IMR-90 (cell line): ENCODE results near the gene SRRM4. TPM values are rescaled to one million over a fixed set of nuclear protein-coding genes. Genes with fewer than 3 reads are reported as not detected.

ENCODE experiments used
- ATAC-seq: fragments of 200-7000 bp; cut with Tn5 transposase; 2 replicates; pipeline ENCODE4 v1.9.1; 2020; ENCODE audit warnings: low read depth, mild to moderate bottlenecking, moderate library complexity
- BruUV-seq: library from RNA; stranded (reverse); fragments of 400-500 nt; replicated peaks from 2 replicates; lab custom pipeline; 2021; lab: Mats Ljungman, UMichigan
- CTCF ChIA-PET: fragments of 300-600 bp; formaldehyde crosslinking; extraction: SDS; loops from one replicate; lab custom pipeline; 2021; ENCODE audit warnings: antibody characterized with exemption; lab: Yijun Ruan, JAX
- POLR2A ChIA-PET: fragments of 300-600 bp; sonication (Branson Sonifier 250); formaldehyde crosslinking; loops from one replicate; lab custom pipeline; 2022; ENCODE audit warnings: antibody characterized with exemption; ENCODE audit not compliant: unreplicated experiment; lab: Charles Lee
- DNase-seq: peaks from one replicate; pipeline ENCODE4 v3.0.0; 2013
- H2AFZ ChIP-seq: replicated peaks from 2 replicates; pipeline ENCODE3; 2013; ENCODE audit warnings: low read length, mild to moderate bottlenecking; ENCODE audit not compliant: poor library complexity
- H2AK5ac ChIP-seq: 2 replicates; pipeline ENCODE4 v1.6.1; 2013; ENCODE audit warnings: low read depth, low read length, inconsistent platforms
- H2AK9ac ChIP-seq: replicated peaks from 2 replicates; pipeline ENCODE3; 2013; ENCODE audit warnings: mild to moderate bottlenecking, low read depth, low read length, moderate library complexity; ENCODE audit not compliant: poor library complexity
- H2BK120ac ChIP-seq: 2 replicates; pipeline ENCODE4 v1.6.1; 2013; ENCODE audit warnings: low read depth, low read length, inconsistent platforms
- H2BK15ac ChIP-seq: 3 replicates; pipeline ENCODE4 v1.6.1; 2013; ENCODE audit warnings: low read depth, low read length, inconsistent platforms
- H2BK20ac ChIP-seq: 2 replicates; pipeline ENCODE4 v1.6.1; 2013; ENCODE audit warnings: low read depth, mild to moderate bottlenecking, inconsistent platforms, low read length, moderate library complexity
- H2BK5ac ChIP-seq: 2 replicates; pipeline ENCODE4 v1.6.1; 2013; ENCODE audit warnings: mild to moderate bottlenecking, low read depth, low read length, inconsistent platforms; ENCODE audit not compliant: poor library complexity, severe bottlenecking
- H3K14ac ChIP-seq: replicated peaks from 2 replicates; pipeline ENCODE4 v1.6.1; 2013; ENCODE audit warnings: low read depth, low read length, inconsistent platforms
- H3K18ac ChIP-seq: 2 replicates; pipeline ENCODE4 v1.6.1; 2013; ENCODE audit warnings: low read depth, low read length, control low read depth
- H3K23ac ChIP-seq: 2 replicates; pipeline ENCODE4 v1.6.1; 2013; ENCODE audit warnings: low read depth, low read length, inconsistent platforms
- H3K27ac ChIP-seq: 2 replicates; pipeline ENCODE4 v1.5.1; 2013; ENCODE audit warnings: mild to moderate bottlenecking, control low read depth, low read length; ENCODE audit not compliant: insufficient read depth
- H3K27me3 ChIP-seq: 2 replicates; pipeline ENCODE4 v1.6.1; 2013; ENCODE audit warnings: low read length; ENCODE audit not compliant: control insufficient read depth, insufficient read depth
- H3K36me3 ChIP-seq: 2 replicates; pipeline ENCODE4 v1.6.1; 2013; ENCODE audit warnings: low read length, mixed read lengths; ENCODE audit not compliant: control insufficient read depth, insufficient read depth
- H3K4ac ChIP-seq: 2 replicates; pipeline ENCODE4 v1.6.1; 2013; ENCODE audit warnings: low read depth, low read length, inconsistent platforms
- H3K4me1 ChIP-seq: 2 replicates; pipeline ENCODE4 v1.6.1; 2013; ENCODE audit warnings: low read length, mixed read lengths; ENCODE audit not compliant: control insufficient read depth, insufficient read depth
- H3K4me2 ChIP-seq: 2 replicates; pipeline ENCODE4 v1.6.1; 2013; ENCODE audit warnings: low read depth, mild to moderate bottlenecking, control low read depth, low read length, moderate library complexity
- H3K4me3 ChIP-seq: 2 replicates; pipeline ENCODE4 v1.5.1; 2013; ENCODE audit warnings: low read depth, mild to moderate bottlenecking, control low read depth, low read length, moderate library complexity; ENCODE audit not compliant: insufficient read depth
- H3K56ac ChIP-seq: 2 replicates; pipeline ENCODE4 v1.6.1; 2013; ENCODE audit warnings: low read length, inconsistent platforms; ENCODE audit not compliant: insufficient read depth; ENCODE audit errors: extremely low read depth
- H3K79me1 ChIP-seq, 2 experiments: 2 replicates each; pipeline ENCODE4 v1.6.1; 2013; ENCODE audit warnings: low read length in 2 of 2, inconsistent platforms in 1 of 2, low read depth in 1 of 2
- H3K9ac ChIP-seq: 2 replicates; pipeline ENCODE4 v1.6.1; 2013; ENCODE audit warnings: low read depth, low read length, control low read depth
- H3K9me1 ChIP-seq: 2 replicates; pipeline ENCODE4 v1.6.1; 2013; ENCODE audit warnings: low read length, inconsistent platforms; ENCODE audit not compliant: insufficient read depth
- H3K9me3 ChIP-seq: 2 replicates; pipeline ENCODE4 v1.6.1; 2013; ENCODE audit warnings: low read length; ENCODE audit not compliant: control insufficient read depth, insufficient read depth
- H4K20me1 ChIP-seq: 2 replicates; pipeline ENCODE4 v1.6.1; 2013; ENCODE audit warnings: low read length, inconsistent platforms; ENCODE audit not compliant: insufficient read depth
- H4K5ac ChIP-seq: 2 replicates; pipeline ENCODE4 v1.6.1; 2013; ENCODE audit warnings: mild to moderate bottlenecking, low read depth, low read length, control low read depth
- H4K8ac ChIP-seq, 2 experiments: 2 replicates each; pipeline ENCODE4 v1.6.1; 2013; ENCODE audit warnings: low read depth in 2 of 2, low read length in 2 of 2, control low read depth in 1 of 2, inconsistent platforms in 1 of 2
- H4K91ac ChIP-seq: 2 replicates; pipeline ENCODE4 v1.6.1; 2013; ENCODE audit warnings: low read depth, low read length, inconsistent platforms; ENCODE audit not compliant: insufficient read depth
- CHD1 ChIP-seq: IDR thresholded peaks from 2 replicates; pipeline ENCODE4 v1.6.1; 2012; ENCODE audit warnings: low read depth, low read length, improper control_type of control experiment
- FOS ChIP-seq: fragments of 150-350 bp; IDR thresholded peaks from 2 replicates; pipeline ENCODE4 v1.6.1; 2016; ENCODE audit warnings: low read depth, low read length
- MAFK ChIP-seq: IDR thresholded peaks from 2 replicates; pipeline ENCODE4 v1.6.1; 2012; ENCODE audit warnings: low read depth, low read length, improper control_type of control experiment
- MAZ ChIP-seq: IDR thresholded peaks from 2 replicates; pipeline ENCODE4 v1.6.1; 2012; ENCODE audit warnings: low read depth, mild to moderate bottlenecking, low read length, improper control_type of control experiment, moderate library complexity, borderline replicate concordance
- POLR2A ChIP-seq: IDR thresholded peaks from 2 replicates; pipeline ENCODE4 v1.6.1; 2012; ENCODE audit warnings: mild to moderate bottlenecking, low read depth, low read length
- RCOR1 ChIP-seq: IDR thresholded peaks from 2 replicates; pipeline ENCODE4 v1.6.1; 2012; ENCODE audit warnings: mild to moderate bottlenecking, low read length, improper control_type of control experiment; ENCODE audit not compliant: insufficient replicate concordance
- SMC3 ChIP-seq: fragments of 150-350 bp; IDR thresholded peaks from 2 replicates; pipeline ENCODE4 v1.6.1; 2016; ENCODE audit warnings: low read depth, mild to moderate bottlenecking, antibody characterized with exemption, low read length, moderate library complexity
- WGBS, 2 experiments: methylation state at CpG; one replicate each; pipeline versions ENCODE4 v1.1.5 to v1.1.7; 2013; ENCODE audit warnings: missing lambda C conversion rate in 2 of 2; ENCODE audit not compliant: insufficient read length in 1 of 2; ENCODE audit errors: extremely low coverage in 2 of 2; 5-methylcytosine and 5-hydroxymethylcytosine counted together
- dilution Hi-C: fragments of 300-500 bp; cut with HindIII; formaldehyde crosslinking; loops from one replicate; pipeline ENCODE4 v1.14.3; 2018; ENCODE audit warnings: low sequenced_read_pairs; ENCODE audit not compliant: unreplicated experiment
- in situ Hi-C: fragments of 300-500 bp; cut with MboI; formaldehyde crosslinking; loops from 3 replicates; pipeline ENCODE4 v1.14.3; 2019; ENCODE audit warnings: low sequenced_read_pairs, inconsistent platforms, mixed read lengths
- intact Hi-C: fragments of 100-400 bp; cut with micrococcal nuclease; formaldehyde crosslinking; loops from 2 replicates; pipeline ENCODE4 v1.10.0; 2022
- polyA plus RNA-seq, 3 experiments: library from polyadenylated mRNA; depleted of rRNA; stranded (reverse); fragments of >200 nt; gene quantifications; 2 replicates each; pipeline ENCODE4 v1.2.3, GENCODE V29; 2012; ENCODE audit warnings: low replicate concordance in 1 of 3
- total RNA-seq: library from RNA; depleted of rRNA; stranded (reverse); fragments of >200 nt; gene quantifications from 2 replicates; pipeline ENCODE4 v1.2.3, GENCODE V29; 2012

The SRRM4 gene
- total and polyA plus RNA-seq, 2 of the 4 experiments (the other 2 are of a cell fraction), result not detected

DNA sequence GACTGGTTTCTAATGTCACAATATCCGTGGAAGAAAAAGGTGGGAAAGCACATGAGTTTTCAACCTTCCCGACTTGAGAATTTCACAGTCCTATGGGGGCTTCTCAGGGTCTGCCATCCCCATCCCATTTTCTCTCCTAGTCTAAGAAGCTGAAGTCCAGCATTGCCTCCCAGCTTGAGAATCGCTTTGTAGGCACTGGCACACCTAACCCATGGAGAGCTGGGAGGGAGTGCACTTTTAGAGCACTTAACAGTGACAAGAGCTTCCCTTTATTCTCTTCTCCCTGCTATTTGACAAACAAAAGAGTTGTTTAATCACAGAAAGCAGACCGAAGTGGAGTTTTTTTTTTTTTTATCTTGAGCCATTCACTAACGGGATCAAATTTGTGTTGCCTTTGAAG lies 22.8 kb upstream of the SRRM4 start:
- Histone ChIP-seq H3K23ac (no peak overlapping the region), H3K4me2 (no peak overlapping the region), H2BK5ac (no peak overlapping the region), H2BK20ac (no peak overlapping the region), H4K91ac (no peak overlapping the region), H2BK120ac (no peak overlapping the region), H3K4ac (no peak overlapping the region), H3K9me3 (peaks cover 16% of the 10 kb centered on the region), H3K56ac (no peak overlapping the region), H3K27ac (no peak overlapping the region), H2AK5ac (no peak overlapping the region), H4K8ac (no peak overlapping the region), H2BK15ac (no peak overlapping the region), H3K79me1 (no peaks in the 10 kb centered on the region), H2AFZ (no peak overlapping the region), H4K5ac (no peak overlapping the region), H4K20me1 (no peaks in the 10 kb centered on the region), H3K4me1 (no peaks in the 10 kb centered on the region), H3K4me3 (no peak overlapping the region), H2AK9ac (no peak overlapping the region), H3K14ac (no peak overlapping the region), H3K27me3 (no peaks in the 10 kb centered on the region), H3K9ac (no peak overlapping the region), H3K18ac (no peak overlapping the region), H3K36me3 (no peaks in the 10 kb centered on the region), H3K9me1 (no peaks in the 10 kb centered on the region)
- CTCF ChIA-PET, result interaction anchor here (0.6 kb wide), 1 partner anchor 135 kb away, joined by 5 read pairs; no protein-coding TSS in a partner anchor
- dilution Hi-C loops (no loop called here), in situ Hi-C loops (no loop called here), intact Hi-C loops (no loop called here)
- no TSS peak for BruUV-seq
- ATAC-seq (no peak), DNase-seq (no peak)
- WGBS, 2 experiments, result no CpG with 5 or more reads among the region's 5 CpGs
- POLR2A ChIA-PET, result no interaction called here
- TF ChIP-seq MAZ (no peak), MAFK (no peak), SMC3 (no peak), CHD1 (no peak), FOS (no peak), RCOR1 (no peak), POLR2A (no peak)
